Fibroblast of skin of abdomen (primary cell): Measurements from ENCODE around the gene NEDD9.
A peak's percentile ranks its signal among the peaks of the same experiment; 100 is the strongest.

ENCODE experiments used
- DNase-seq: peaks from one replicate; pipeline ENCODE4 v3.0.0-alpha.2; 2013

The NEDD9 gene

DNA sequence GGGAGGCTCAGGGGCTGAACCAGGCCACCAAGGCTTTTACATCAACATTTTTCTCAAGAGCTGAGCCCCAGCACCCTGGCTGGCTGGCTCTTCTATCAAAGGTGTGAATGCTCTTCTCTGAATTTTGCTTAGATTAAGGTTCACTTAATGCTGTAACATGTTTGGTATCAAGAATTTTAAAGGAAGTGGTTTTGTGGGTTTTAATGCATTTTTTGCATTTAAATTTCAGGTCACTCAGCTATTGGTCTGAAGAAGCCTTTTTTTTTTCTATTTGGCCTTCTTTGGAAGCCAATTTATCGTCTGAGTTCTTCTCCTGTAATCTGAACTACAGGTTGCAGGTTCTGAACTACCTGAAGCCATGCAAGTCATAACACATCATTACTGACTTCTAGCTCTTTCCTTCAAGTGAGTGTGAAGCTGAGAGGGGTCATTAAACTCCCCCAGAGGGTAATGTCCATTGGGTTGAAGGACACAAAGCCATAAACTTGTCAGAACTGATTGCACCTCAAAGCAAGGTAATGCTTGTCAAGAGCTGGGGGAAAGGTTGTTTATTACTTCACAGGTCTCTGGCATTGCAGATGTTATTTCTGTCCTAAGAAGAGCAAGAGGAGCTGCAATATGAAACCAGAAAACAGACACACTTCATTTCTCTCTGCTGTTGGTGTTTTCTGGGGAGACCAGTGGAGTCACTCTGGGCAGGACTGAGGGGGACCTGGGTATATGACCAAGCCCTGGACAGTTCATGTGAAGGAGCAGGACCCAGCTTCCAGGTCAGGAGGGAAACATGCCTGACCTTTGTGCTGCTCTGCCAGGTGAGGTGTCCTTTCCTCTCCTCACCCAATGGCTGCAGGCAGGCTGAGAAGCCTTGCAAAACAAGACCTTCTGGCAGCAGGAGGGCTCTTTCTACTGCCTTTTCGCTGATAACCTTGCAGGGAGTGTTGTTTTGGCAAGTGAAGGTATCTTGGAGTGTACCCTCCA, 26.1 kb upstream of the NEDD9 start:
- DNase-seq, result peak; percentile 44

DNA sequence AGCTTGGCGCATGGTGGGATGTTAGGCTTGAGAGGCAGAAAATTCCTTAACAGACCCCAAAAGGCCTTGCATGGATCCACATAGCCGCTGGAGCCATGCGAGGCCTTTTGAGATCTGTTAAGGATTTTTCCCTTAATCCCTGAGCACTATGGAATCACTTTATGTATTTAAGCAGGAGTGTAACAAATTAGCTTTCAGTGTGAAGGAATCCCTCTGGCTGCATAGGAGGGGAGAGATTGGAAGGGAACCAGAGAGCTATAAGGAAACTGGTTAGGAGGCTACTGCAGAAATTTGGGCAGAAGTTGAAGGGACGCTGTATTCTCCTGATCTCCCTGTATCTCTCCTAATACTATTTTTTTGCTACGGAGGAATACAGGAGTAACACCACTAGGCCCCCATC, 23.1 kb upstream of the NEDD9 start:
- no peak for DNase-seq

DNA sequence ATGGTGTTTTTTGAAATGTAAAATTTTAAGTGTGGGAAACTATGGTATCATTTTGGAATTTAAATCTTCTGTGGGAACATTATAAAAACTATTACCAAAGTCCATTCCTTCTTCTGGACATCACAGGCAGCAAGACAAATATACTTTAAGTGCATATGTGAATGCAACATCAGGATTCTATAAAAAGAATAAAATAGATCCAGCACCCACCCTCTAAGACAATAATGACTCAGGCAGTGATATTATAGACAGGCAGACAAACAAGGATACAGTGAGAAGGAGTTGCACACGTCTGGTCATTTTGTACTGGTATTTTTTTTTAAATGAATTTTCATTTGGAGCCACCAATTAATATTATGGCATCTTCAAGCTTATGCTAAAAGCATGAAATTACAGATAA, 21.1 kb upstream of the NEDD9 start:
- DNase-seq, result no peak

DNA sequence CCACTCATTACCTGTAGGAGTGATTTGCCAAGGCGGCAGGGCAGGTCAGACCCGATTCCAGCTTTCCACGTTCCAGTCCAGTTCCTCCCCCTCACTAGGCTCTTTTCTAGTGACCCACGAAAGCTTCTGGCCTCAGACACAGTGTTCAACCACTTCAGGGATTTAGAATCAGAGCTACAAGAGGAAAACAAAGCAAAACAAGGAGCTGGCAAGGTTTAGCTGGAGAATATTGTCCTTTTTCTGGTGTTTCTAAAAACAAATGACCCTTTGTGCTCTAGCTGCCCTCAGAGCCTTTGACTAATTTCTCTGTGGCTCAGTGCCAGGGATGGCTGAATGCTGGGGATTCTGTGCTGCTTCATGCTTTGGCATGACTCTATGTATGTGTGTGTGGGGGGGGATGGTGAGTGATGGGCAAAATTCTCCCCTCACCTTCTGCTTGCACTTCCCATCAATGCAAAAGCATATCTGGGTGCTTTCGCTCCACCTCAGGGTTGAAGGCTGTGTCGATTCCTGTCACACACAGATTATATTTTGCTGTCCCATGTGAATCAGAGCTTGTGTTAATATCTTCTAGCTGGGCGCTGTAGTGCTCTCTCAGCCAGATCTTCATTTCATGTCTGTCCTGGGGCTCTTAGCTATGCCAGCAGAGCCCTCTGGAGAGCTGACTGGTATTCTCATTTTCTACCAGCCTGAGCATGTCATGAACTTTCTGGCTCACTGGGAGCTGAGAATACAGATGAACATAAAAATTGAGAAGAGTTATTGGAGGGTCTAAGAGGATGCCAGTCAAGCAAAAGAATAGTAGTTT, 19.3 kb upstream of the NEDD9 start:
- peak; percentile 45 for DNase-seq

DNA sequence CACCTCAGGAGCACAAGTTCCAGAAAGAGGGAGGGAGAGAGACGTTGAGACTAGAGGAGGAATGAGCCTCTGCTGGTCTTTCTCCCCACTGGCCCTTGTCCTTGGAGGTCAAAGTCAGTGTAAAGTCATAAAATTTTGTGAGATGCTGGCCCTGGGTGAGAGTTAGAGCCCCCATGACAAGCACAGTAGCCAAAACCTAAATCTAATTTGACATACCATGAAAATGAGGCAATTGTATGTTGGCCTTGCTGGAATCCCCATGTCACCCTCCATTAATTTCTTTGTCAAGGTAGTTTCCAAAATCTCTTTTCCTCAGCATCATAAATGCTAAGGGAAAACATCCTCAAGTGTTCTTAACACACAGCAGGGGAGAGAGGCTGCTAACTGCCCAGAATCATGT, 17.6 kb upstream of the NEDD9 start:
- DNase-seq, result no peak

DNA sequence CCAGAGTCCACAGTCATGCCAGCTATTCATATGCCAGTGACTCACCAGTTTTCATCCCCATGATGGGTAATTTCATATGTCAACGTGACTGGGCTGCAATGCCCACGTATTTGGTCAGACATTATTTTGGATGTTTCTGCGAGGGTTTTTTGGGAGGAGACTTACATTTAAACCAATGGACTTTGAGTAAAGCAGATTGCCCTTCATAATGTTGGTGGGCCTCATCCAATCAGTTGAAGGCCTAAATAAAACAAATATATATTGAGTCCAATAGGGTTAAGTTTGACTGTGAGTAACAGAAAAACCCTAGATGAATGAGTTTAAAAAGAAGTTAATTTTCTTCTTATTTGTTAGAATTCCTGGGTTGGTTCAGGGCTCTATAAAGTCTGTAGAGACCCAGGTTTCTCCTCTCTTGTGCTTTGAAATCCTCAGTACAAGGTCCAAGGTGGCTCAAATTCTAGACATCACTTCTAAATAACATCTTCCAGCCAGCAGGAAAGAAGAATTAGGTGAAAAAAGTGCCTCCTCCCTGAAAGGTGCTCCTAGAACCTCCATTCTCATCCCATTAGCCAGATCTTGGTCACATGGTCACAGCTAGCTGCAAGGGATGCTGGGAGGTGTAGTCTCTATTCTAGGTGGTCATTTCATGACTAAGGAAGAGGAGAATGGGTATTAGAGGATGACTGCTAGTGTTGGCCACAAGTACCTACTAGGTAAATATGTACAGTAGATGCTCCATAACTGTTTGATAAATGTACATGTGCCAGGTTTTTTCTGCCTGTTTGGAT, 16.7 kb upstream of the NEDD9 start:
- DNase-seq, result no peak

DNA sequence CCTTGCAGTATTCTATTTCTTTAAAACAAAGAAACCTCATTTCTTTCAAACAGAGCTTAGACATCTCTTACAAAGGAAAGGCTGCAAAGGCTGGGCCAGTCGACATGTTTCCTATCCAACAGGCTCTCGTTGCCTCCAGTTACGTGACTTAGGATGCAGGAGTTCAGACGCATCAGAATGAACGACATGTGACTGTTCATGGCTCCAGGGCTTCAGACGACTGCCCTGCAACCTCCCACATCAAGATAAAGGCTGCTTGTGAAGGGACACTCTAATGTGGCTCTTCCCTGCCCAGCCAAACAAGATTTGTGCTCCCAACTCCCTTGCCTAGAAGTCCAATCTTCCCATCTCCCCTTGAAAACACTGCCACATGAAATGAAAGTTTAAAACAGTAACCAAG, 14.3 kb upstream of the NEDD9 start:
- DNase-seq, result no peak

DNA sequence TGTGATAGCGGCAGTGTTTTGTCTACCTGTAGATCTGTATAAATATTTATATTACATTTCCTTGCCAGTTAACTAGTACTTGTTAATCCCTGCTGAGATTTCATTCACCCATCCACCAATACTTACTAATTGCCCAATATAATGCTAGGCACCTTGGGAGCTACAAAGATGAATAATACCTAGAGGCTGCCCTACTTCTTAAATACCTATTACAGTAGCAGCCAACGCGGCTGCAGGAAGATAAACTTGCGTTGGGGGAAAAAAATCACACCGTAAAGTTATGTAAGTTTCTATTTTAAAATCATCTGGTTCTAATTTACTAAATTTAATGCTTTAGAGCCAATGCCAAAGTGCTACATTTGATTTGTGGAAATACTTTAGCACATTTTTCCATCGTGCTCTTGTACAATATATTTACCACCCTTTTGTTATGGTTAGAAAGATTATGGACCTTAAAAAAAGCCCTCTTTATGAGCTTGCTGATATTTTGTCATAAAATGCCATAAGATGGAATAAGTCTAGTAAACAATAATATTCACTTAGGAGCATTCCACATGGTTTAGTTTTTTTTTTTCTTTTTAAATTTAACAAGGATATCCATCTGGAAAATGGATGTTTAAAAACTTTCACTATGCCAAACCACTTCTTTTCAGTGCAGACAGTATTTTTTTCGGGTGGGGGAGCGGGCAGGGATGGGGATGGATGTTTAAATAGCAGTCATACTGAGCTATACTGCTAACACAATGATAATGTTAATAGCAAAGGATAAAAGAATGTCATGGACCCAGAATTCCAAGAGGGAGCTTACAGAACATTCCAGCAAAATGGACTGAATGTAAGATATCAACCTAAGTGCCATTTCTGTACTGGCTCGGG, 13.2 kb upstream of the NEDD9 start:
- DNase-seq, result peak; percentile 84

DNA sequence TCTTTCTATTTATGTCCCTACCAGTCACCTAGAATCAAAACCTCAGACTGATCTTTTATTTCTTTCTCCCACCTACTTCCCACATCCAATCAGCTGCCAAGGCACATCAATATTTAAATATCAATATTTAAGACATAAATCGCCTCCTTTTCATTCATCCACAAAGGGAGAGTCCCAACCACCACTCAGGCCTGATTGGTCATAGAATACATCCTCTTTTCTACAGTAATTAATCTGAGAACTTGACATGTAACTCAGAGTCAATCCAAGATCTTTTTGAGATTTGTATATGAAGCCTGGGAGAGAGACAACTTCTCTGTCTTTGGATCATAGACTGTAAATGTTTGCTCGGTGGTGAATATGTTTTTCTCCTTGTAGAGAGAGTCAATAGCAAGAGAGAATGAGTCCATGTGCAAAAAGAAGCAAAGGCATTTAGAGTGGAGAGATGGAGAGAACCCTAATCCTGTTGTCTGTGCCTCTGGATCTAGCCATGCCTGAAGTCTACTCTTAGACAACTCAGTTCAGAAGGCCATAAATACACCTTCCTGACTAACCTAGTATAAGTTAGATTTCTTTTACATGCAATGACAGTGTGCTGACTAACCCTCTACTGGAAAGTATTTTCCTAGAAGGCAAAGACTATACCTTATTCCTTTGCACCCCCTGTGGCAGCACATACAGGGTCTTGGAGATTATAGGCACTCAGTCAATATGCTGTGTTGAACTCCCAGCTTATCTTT, 12.1 kb upstream of the NEDD9 start:
- DNase-seq, result no peak

DNA sequence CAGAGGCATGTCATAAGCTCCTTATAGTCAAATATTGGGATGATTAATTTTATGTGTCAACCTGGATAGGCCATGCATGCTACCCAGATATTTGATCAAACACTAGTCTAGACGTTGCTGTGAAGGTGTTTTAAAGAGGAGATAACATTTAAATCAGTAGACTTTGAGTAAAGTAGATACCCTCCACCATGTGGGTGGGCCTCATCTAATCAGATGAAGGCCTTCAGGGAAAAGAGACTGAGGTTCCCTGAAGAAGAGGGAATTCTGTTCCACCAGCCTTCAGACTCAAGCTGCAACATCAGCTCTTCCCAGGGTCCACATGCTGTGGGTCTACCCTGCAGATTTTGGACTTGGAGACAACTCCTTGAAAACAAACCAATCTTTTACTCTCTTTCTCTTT, 11.4 kb upstream of the NEDD9 start:
- no peak for DNase-seq

DNA sequence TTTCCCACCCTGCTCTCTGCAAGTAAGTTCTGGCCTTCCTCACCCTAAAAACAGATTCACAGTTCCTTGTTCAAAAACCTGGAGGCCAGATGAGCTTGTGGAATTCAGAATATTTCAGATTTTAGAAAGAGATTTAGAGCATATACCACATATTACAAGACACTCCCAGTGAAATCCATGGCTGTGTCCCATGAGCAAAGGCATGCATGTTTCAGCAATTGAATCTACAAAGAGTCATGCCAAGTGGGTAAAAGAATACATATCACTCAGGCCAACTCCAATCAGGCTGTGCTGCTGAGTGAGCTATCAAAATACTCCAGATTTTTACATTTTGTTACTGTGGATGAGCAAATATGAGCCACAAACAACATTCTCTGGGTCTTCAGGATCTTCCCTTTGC, 10.2 kb upstream of the NEDD9 start:
- peak; percentile 90 for DNase-seq

DNA sequence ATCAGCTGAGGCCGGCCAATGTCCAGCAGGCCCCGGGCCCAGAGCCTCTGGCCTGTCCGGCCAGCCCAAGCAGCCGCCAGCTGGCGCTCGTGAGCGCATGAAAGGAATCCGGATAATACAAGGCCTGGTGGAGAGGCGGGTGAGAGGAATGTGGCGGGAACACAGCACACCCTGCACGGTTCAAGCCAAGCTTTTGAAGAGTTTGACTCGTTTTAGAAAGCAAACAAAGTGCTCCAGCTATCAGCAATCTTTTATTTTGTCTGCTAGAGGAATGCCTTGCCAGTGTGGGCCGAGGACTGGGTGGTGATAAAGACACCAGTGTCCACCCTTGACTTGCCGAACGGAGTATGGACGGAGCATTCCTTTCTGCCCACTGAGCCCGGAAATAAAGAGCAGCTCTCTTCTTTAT, 9.3 kb upstream of the NEDD9 start:
- no peak for DNase-seq

DNA sequence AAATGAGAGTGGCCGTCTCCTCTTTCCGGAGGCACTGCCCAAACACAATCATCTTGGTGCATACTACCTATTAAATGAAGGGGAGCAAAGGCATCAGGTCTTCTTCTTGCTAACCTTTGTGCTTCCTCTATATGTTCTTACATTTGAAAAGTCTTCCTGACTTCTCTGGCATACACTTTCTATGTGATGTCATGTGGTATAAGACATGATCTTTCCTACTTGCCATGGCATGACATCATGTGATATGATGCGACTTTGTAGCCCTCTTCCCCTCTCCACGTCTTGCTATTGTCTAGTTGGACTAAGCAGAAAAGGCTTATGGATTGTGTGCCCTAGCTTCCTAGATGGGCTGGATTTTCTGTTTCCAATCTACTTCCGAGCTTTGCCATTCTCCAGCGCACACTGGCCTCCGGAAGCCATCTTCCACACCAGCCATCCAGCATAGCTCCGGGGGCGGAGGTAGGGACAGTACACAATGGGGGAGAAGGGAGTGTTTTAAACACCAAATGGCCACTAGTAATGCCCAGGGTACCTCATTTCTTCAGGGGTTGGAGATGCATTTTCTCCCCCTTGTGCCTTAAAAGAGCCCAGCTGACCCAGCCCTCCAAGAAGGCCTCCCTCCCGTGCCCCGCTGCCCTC, 8.8 kb upstream of the NEDD9 start:
- no peak for DNase-seq

DNA sequence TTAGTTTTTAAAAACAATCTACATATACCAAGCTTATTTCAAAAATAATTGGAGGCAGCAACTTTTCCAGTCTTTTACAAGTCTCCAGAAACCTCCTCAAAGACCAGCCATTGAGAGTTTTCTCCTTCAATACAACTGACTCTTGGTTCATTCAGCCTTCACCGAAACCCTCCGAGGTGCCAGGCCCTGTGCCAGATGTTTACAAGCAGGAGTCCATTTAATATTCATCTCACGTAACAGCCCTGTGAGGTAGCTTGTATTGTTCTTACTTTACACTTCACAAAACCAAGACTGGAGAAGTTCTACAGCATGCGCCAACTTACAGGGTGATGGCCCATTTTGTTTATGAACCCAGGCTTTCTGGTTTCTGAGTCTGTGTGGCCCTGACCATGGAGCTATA, 5.5 kb upstream of the NEDD9 start:
- DNase-seq, result no peak

DNA sequence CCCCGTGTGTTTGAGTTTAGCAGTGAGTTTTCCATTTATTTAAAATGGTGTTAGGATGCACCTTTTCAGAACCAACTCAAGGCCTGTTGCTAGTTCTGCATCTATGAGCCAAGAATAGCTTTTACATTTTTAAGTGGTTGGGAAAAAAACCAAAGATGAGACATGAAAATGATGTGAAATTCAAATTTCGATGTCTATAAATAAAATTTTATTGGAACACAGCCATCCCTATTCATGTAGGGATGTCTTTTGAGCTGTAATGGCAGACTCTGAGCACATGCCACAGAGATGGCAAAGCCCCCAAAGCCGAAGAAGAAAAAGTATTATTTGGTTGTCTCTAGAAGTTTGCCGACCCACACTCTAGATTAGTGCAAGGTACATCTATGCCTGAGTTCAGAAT, 5.0 kb upstream of the NEDD9 start:
- DNase-seq, result no peak

DNA sequence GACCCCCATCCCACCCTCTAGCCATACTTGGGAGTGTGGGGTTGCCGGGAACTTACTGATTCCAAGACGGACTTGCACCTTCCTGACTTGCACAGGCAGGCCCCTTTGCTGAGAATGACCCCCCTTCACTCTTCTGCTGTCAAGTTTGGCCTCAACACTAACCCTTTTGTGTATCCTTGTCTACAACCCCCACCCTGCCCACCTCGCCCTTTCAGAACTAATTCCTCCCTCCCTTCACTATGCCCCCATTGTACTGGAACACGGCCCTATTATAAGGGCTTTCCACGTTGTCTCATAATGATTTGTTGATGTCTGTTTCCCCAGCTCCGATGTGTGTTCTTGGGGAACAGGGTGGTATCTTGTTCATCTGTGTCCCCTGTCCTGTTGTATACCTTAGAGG, 4.4 kb upstream of the NEDD9 start:
- DNase-seq, result no peak

DNA sequence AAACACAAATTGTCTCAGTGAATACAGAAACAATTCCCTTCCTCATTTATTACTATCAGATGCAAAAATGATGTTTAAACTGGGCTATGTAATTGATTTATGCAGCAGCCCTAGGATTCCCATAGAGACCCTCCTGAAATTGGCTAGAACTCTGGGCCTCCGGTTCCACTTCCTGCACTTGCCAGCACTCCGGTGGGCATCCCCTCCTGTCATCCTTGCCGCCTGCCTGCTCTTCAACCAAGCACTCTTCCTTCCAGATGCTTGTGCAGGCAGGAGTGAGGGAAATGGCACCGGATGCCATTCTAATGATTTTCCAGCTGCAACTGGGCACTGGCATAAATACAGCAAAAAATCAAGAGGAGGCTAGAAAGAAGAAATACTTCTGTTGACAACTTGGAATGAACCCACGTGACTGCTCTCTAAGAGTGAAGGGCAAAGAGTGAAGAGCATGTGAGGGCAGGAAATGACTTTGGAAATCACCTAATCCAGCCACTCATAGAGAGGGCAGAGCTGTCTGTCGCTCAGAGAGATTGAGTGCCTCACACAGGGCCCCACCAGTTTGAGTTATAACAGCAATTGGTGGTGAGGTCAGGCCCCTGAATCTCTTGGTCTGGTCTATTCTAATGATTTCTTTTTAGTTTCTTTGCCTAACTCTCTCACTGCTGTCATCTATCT, 3.7 kb upstream of the NEDD9 start:
- peak; percentile 41 for DNase-seq

DNA sequence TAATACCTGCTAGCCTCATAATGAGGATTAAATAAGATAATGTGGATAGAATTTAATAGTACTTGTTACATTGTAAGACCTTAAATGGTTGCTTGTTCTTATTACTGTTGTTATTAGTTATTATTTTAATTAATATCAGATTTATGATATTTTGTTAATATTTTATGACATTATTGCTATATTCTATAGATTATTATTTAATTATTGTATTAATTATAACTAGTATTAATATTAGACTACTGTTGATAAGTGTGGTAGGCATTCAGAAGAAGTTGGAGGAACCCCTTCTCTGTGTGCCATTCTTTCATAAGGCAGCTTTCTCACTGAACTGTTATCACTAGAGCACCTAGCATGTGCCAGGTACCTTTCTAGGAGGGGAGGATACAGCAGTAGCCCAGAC, 2.6 kb upstream of the NEDD9 start:
- no peak for DNase-seq

DNA sequence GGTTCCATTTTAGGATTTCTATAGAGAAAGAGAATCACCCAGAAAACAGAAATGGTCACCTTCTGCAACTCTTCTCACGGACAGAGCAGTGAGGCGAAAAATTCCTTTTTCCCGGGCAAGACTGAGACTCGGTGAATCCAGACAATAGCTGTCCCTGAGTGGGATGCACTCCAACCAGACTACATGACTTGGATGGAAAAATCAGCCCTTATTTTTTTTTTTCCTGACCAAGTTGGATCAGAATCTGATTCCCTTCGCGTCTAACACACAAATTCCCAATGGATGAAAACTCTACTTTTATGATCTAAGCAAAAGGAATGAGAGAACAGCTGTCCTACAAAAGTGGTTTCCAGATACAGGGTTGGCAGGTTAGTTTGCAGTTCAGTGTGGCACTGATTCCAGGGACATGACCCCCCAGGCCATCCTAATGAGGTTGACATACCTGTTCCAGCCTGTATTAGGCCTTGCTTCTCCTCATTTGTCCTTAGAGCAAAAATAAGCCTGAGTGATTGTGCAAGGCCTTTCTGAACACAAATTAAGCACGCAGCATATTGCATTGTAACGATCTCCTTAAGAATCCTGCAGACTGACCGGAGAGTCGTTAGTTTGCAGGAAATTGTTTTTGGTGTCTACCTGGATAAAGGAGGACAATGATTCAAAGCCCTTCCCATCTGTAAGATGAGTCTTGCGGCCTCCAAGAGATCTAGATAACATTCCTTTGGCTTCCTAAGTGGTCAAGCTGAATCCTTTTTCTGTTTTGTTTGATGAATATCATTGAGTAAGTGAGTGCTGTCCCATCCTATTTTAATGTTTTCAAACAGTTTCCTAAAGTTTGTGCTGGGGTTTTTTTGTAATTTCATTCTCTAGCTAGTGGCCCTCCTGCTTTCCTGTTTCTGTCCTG, 1.5 kb upstream of the NEDD9 start:
- no peak for DNase-seq
